Ecto neural progenitor cell (in vitro differentiated cells): Measurements from ENCODE around the gene ZNF550.

ENCODE experiments used
- DNase-seq: peaks from one replicate; pipeline ENCODE4 v3.0.0-alpha.2; 2018; ENCODE audit warnings: low spot score

ZNF550 gene

GRCh38 chr19:57559404-57560025 is at the start of gene ZNF550:
Gene ZNF550, minus strand, starts transcription at chr19:57559863. Its CDS starts 181 bp downstream, at chr19:57559682.
- DNase-seq: peak; percentile 89

- no peak for DNase-seq
These were observed 47.3 kb upstream of the ZNF550 start for GRCh38 chr19:57606931-57607330.

- DNase-seq: peak; percentile 90
These were observed 40.2 kb upstream of the ZNF550 start, which contains the start of gene ZNF530 for GRCh38 chr19:57599761-57600383. Gene ZNF530, plus strand, starts transcription at chr19:57599885. Its CDS starts 4,461 bp downstream, at chr19:57604346.

GRCh38 chr19:57599377-57599760 is 39.7 kb upstream of the ZNF550 start:
- DNase-seq: no peak

- no peak for DNase-seq
These were observed 27.9 kb upstream of the ZNF550 start for GRCh38 chr19:57587529-57587928.

GRCh38 chr19:57583521-57584416 is 24.1 kb upstream of the ZNF550 start, which contains the start of gene ZIK1:
Gene ZIK1, plus strand, starts transcription at chr19:57584145. Its CDS starts 212 bp downstream, at chr19:57584357.
- peak; percentile 94 for DNase-seq

GRCh38 chr19:57583104-57583520 is 23.4 kb upstream of the ZNF550 start:
- DNase-seq: peak; percentile 53

GRCh38 chr19:57578487-57579205 is 19.0 kb upstream of the ZNF550 start, which contains the start of gene ZNF416:
Gene ZNF416, minus strand, starts transcription at chr19:57578911. Its CDS starts 207 bp downstream, at chr19:57578704.
- DNase-seq: peak; percentile 96

GRCh38 chr19:57576661-57577060 is 17.0 kb upstream of the ZNF550 start:
- DNase-seq: no peak

GRCh38 chr19:57572415-57572947 is 12.8 kb upstream of the ZNF550 start:
- DNase-seq: no peak

- no peak for DNase-seq
These were observed 11.0 kb upstream of the ZNF550 start for GRCh38 chr19:57570707-57571106.

GRCh38 chr19:57566396-57567265 is 7.0 kb upstream of the ZNF550 start:
- DNase-seq: no peak

GRCh38 chr19:57563547-57563946 is 3.9 kb upstream of the ZNF550 start:
- DNase-seq: no peak

- no peak for DNase-seq
These were observed 407 bp upstream of the ZNF550 start for GRCh38 chr19:57560049-57560491.

GRCh38 chr19:57559008-57559403 is 657 bp downstream of the ZNF550 start:
- peak; percentile 54 for DNase-seq

- DNase-seq: no peak
These were observed 1.1 kb downstream of the ZNF550 start for GRCh38 chr19:57558525-57558924.

GRCh38 chr19:57557659-57558058 is 2.0 kb downstream of the ZNF550 start:
- no peak for DNase-seq

GRCh38 chr19:57552432-57552831 is 7.2 kb downstream of the ZNF550 start:
- no peak for DNase-seq

GRCh38 chr19:57546513-57546912 is 13.2 kb downstream of the ZNF550 start:
- no peak for DNase-seq

- DNase-seq: no peak
These were observed 21.6 kb downstream of the ZNF550 start for GRCh38 chr19:57537953-57538547.
